Keratinocyte (primary cell): Measurements from ENCODE around the gene RBP5.

Experiments
- CTCF ChIP-seq, 3 experiments: IDR thresholded peaks in 1 of 3; conservative IDR thresholded peaks in 1 of 3; optimal IDR thresholded peaks in 1 of 3; 2 replicates in 2 of 3; 3 replicates in 1 of 3; pipeline versions ENCODE3 to v1.5.1; 2011; ENCODE audit warnings: low read length in 3 of 3, mild to moderate bottlenecking in 3 of 3, moderate library complexity in 2 of 3, control low read depth in 1 of 3, inconsistent platforms in 1 of 3; ENCODE audit not compliant: insufficient read depth in 2 of 3; ENCODE audit errors: extremely low read depth in 1 of 3
- EZH2 ChIP-seq: IDR thresholded peaks from one replicate; pipeline ENCODE4 v1.6.1; 2012; ENCODE audit warnings: inconsistent platforms, mild to moderate bottlenecking, low read length, moderate library complexity

- TF ChIP-seq CTCF (optimal IDR thresholded peaks at IDR 0.05 in 1 of 3, IDR thresholded peaks at IDR 0.05 in 1 of 3, conservative IDR thresholded peaks at IDR 0.05 in 1 of 3; ENCODE audit: extremely low read depth in 1 of 3, insufficient read depth in 2 of 3, low read length in 3 of 3) (no peak), EZH2 (no peak)
Measured at GRCh38 chr12:7127916-7128626, 618 bp downstream of the RBP5 start.
